ENCODE measurements around the gene HOXA10.

HOXA10 gene

GRCh38 chr7:27129729-27130539 lies 44.2 kb downstream of the HOXA10 start:
- DNase-seq (ENCODE audit: low spot score) = peak; percentile 77

- no peak for DNase-seq (ENCODE audit: low spot score)
These were observed 45.1 kb downstream of the HOXA10 start for GRCh38 chr7:27128776-27129728.

DNA sequence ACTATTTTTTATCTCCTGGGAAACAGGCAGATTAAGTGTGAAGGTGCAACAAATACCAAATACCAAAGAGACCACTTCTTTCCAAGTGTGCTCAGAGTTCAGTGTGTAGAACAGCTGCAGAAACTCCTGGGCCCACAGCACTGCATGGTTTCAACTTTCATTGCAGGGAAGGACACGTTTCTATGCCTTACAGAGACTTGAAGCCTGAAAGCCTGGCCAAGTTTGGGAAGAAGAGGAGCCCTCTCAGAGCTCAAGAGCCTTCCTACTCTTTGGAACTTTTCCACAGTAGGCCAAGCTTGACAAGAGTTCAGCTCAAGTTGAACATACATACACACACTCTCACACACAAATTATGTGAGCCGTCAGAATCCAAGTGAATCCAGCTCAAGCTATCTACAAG lies 46.1 kb downstream of the HOXA10 start:
- no peak for DNase-seq (ENCODE audit: low spot score)

DNA sequence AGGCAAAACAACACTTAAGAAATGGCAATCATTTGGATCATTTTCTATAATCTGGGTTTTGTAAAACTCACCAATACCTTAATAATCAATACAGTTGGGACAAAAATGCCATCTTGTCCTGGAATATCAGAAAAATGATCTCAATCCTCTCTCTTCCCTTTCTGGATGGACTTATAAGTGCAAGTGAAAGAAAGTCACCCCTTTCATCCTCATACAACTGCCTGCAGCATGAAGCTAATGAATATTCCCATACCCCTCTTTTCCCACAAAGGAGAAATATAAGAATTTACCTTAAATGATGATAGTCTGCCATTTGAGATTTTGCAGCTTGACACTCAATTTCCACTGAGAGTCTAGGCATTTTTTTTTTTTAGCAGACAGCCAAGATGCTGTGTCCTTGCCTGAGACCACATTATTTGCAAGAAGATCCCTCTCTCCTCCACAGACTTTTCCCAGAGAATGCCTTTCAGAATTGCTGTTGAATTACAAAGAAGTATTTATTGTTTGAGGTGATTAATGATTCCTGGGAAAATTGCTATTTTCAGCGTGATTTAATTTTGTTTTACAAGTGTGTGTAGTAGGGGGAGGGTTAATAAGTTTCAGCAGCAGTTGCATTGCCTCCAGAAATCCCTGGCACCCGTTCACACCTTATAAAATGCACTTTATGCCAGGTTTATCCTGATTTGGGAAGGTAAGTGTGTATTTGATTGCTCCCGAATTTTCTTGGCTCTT lies 47.4 kb downstream of the HOXA10 start:
- no peak for DNase-seq (ENCODE audit: low spot score)

DNA sequence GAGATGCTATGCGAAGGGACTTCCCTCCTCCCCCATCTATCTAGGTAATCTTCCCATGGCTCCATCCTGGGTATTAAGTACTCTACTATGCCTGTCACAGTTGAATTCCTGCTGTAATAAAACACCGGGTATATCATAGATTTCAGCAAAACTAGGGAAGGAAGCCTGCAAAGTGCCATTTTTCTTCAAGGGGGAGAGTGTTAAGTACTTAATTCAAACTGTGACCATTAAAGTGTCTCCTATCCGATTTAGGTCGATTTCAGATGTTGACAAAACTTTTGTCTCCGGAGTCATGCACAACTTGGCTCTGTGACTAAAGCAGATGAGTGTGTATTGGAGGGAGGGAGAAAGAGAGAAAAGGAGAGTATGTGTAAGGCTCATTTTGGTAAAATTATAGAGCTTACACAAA lies 48.1 kb downstream of the HOXA10 start:
- DNase-seq (ENCODE audit: low spot score) = no peak

- DNase-seq (ENCODE audit: low spot score) = no peak
These were observed 49.0 kb downstream of the HOXA10 start for GRCh38 chr7:27124902-27125689.

GRCh38 chr7:27124096-27124901 lies 49.8 kb downstream of the HOXA10 start:
- DNase-seq (ENCODE audit: low spot score) = no peak

DNA sequence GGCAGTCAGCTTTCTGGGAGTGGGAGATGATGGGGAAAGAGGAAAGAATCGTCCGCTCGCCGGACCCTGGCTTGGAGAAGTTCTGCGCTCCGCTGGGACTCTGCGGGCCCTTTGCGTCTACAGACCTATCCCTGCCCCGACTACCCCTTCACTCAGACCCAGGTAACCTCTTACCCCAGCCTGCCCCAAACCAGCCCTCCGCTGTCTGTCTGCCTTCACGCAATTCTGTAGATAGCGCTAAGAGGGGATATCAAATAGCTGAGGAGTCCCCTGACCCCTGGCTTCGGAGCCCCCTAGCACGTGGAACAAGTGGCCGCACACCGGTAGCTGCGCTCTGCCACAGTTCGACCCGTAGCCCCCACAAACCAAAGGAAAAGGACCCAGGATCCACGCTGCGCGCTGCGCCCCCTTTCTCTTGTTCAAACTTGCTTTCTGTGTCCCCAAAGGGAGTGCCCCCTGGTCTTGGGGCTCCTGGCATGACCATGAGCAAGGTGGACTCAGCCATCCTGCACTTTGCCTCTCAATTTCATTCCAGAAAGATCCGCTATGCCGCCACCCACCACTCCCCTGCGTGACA lies 50.6 kb downstream of the HOXA10 start:
- DNase-seq (ENCODE audit: low spot score) = no peak

- DNase-seq (ENCODE audit: low spot score) = no peak
These were observed 51.1 kb downstream of the HOXA10 start for GRCh38 chr7:27123007-27123476.

GRCh38 chr7:27122077-27122910 lies 51.8 kb downstream of the HOXA10 start:
- no peak for DNase-seq (ENCODE audit: low spot score)

GRCh38 chr7:27121684-27122076 lies 52.4 kb downstream of the HOXA10 start:
- no peak for DNase-seq (ENCODE audit: low spot score)
